ENCODE results near the gene FAM234A. TPM values are rescaled to one million over a fixed set of nuclear protein-coding genes. Genes with fewer than 3 reads are reported as not detected.

FAM234A gene
- total RNA-seq, 1 donor from 2014 or later: 17.1 TPM

DNA sequence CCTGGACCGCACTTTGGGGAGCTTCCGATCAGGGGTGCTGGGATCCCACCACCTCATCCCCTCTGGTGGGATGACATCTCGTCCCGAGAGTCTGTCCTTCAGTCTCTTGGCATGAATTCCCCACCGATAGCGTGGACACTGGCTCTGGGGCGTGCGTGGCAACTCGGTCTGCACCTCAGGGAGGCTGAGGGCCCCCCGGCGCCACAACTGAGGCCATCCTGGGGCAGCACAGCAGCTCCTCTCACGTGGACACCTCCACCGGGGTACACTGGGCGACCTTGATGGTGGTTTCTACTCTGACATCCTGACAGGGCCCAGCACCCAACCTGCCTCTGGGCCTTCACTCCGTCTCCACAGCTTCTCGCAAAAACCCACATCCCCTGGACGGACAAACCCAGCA lies 56.9 kb downstream of the FAM234A start:
- no peak for FAIRE-seq
- DNase-seq (ENCODE audit: low spot score in 2 of 2): no peak

DNA sequence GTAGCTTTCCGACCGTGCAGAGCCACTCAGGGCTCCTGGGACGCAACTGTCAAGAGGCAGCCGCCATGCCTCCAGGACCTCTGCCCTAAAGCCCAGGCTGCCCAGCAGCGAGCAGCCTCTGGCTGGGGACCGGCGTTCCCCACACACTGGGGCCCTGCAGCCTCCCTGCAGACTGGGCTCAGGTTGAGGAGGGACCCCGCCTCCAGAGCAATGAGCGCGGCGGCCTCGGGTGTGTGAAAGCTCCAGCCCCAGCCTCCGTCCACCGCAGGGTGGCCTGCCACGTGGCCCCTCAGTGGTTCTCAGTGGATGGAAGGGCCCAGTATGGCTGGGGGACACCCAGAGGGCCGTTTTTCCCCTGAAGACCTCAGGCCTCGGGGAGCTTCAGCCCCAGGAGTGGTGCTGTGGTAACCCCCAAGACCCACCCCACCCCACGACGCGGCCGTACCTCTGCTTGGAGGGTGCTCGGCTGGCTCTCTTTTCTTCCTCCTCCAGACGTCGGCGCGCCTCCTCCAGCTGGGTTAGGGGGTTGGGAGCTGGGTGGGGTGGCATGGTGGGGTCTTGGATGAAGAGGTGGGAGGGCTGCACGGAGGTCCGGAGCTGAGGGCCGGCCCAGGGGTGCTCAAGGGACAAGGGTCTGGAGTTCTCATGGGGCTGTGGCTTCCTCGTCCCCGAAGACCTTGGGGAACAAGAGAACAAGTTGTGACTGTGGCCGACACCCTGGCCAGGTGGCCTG lies 58.6 kb downstream of the FAM234A start:
- FAIRE-seq: no peak

GRCh38 chr16:296276-296675 lies 61.7 kb downstream of the FAM234A start:
- DNase-seq (ENCODE audit: low spot score in 2 of 2) (no peak), FAIRE-seq (no peak)

More for the DNA sequence above, 58.6 kb downstream of the FAM234A start:
- DNase-seq (ENCODE audit: low spot score in 2 of 2): no peak

DNA sequence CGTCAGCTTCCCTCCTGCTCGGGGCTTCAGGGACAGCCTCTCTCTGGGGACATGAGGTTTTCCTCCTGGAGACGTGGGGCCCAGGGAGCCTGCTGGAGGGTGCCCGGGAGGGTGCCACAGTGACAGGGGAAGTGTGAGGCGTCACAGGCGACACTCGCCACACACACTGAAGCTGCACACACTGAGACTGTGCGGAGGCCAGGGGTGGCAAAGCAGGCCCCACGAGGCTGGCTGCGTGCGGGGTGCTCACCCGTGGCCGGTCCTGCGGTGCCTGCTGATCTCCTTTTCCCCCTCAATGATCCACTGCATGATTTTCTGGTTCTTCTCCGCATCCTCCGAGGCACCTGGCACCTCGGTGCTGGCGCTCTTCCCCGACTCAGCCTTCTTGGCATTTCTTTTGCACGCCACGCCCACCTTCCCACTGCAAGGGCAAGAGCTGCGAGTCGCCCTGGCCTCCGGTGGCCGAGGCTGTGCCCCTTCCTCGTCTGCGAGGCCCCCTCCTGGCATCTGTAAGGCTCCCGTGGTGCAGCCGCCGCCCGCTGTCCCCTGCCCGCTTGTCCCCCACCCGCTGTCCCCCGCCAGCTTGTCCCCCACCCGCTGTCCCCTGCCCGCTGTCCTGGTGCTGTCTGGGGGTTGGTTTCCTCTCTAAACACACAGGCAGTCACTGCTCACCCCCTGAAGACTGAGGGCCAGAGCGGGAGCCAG lies 62.3 kb downstream of the FAM234A start:
- DNase-seq (ENCODE audit: low spot score in 2 of 2) (no peak), FAIRE-seq (no peak)

DNA sequence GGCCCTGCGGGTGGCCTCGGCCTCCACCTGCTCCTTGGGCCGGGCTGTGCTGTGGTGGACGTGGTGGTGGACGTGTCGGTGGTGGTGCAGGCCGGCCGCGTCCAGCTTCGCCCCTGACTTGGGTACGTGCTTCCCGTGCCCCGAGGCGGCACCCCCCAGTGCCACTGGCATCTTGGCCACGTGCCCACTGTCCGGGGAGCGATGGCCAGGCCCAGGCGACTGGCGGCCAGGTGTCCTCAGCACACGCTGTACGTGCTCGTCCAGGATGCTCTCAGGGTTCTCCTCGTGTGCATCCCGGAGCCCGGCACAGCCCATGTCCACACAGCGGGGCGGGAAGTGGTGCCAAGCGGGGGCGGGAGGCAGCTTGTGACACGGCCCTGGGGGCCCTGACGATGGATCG lies 63.2 kb downstream of the FAM234A start:
- FAIRE-seq: no peak

DNA sequence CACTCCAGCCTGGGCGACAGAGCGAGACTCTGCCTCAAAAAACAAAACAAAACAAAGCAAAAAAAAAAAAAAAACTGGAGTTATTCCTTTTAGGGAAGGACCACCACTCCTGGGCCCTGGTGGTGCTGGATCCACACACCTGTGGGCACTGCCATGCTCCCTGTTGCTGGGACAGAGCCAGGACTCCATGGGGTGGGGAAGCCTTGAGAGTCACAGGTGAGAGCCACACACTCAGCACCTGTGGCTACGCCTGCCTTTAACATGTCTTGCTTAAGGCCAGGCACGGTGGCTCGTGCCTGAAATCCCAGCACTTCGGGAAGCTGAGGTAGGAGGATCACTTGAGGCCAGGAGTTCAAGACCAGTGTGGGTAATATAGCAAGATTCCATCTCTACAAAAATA lies 66.6 kb downstream of the FAM234A start:
- no peak for FAIRE-seq
- DNase-seq (ENCODE audit: low spot score in 2 of 2): no peak

More for the DNA sequence above, 63.2 kb downstream of the FAM234A start:
- DNase-seq (ENCODE audit: low spot score in 2 of 2): no peak

DNA sequence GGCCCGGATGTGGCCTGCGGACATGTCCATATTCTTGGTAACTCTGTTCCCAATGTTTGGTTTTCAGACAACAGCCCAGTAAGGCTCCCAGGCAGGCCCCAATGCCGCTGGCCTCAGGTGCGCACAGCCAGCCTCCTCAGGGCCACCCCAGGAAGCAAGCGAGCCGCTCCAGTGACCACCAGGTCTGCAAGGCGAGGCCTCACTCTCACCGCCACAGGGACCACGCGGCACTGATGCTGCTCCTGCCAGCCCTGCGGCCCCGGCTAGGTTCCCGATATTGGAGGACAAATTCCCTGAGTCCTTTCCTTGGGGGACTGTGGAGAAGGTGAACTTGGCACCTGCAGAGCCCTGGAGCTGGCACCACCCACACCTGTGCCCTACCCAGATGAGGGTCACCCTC lies 67.3 kb downstream of the FAM234A start:
- DNase-seq (ENCODE audit: low spot score in 2 of 2): no peak
- no peak for FAIRE-seq

DNA sequence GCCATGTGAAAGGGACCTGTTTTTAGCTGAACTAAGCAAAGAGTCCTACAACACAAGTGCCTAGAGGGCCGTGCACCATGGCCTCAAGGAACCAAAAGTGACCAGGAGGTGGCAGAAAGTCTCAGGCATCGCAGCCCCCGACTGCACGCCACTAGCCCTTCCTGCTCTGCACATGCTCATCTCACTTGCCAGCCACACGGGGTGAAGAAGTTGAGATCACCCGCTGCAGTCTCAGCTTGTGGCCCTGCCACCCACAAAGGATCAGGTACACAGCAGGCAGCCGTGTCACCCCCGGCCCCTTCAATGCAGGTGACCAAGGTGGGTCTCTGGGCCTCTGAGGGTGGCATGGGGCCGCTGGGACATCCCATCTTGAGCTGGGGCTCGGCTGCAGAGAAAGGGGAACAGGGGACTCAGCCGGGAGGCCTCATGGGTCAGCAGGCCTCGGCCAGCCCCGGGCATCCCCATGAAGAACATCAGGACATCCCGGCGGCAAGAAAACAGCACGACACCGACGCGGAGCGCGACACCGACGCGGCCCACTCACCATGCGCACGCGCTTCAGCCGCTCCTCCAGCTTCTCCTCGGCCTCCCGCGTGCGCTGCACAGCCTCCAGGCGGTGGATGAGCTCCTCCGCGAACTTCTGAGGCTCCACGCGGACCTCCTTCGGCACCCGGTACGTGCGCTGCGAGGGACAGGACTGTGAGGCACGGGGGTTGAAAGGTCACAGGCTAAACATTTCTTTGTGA lies 69.3 kb downstream of the FAM234A start:
- FAIRE-seq (no peak), DNase-seq (ENCODE audit: low spot score in 2 of 2) (no peak)

DNA sequence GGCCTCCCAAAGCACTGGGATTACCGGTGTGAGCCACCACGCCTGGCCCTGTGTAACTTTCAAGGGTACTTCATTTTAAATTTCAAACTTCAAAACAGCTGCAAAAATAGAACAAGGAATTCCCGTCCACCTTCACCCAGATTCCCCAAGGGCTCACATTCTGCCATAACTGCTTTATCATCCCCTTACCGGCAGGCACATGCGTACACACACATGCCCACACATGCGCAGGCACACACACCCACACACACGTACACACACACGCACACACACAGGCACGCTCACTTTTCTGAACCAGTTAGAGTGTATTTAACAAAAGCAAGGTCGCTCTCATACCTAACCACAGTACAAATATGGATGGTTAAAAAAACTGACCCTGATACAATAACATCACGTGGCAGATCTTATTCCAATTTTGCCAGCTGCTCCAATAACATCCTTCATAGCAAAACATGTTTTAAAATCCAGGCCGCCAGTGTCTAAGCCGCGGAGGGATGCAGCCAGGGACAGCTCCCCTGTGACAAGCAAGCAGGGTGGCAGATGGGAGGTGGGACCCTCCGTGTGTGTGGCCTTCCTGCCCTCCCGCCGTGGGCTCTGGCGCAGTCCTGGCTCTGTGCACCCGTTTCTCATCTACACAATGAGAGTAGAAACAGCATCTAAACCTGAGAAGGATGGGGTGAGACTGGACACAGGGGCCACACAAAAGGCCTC lies 71.5 kb downstream of the FAM234A start:
- no peak for DNase-seq (ENCODE audit: low spot score in 2 of 2)
- FAIRE-seq: no peak

DNA sequence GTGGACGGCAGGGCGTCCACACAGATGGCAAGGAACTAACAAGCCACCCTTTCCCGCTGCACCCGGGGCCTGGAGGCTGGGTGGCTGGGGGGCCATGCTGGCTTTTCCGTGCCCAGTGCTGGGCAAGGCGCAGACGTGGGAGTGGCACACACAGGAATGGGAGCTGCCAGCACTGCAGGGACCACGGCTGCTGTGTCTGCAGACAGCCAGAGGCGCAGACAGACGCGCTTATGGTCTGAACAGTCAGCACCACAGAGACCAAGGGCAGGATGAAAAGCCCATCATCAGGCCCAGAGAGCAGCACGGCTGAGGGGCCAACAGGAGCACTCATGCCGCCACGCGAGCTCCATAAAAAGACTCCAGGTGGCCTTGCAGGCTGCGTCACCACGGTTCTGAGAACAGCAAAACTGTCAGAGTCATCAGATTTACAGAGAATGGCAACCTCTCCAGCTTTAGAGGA lies 72.3 kb downstream of the FAM234A start:
- FAIRE-seq (no peak), DNase-seq (ENCODE audit: low spot score in 2 of 2) (no peak)

GRCh38 chr16:307691-308312 lies 73.2 kb downstream of the FAM234A start:
- no peak for FAIRE-seq

GRCh38 chr16:309476-309875 lies 74.9 kb downstream of the FAM234A start:
- FAIRE-seq (no peak), DNase-seq (ENCODE audit: low spot score in 2 of 2) (no peak)

More at GRCh38 chr16:307691-308312, 73.2 kb downstream of the FAM234A start:
- no peak for DNase-seq (ENCODE audit: low spot score in 2 of 2)

DNA sequence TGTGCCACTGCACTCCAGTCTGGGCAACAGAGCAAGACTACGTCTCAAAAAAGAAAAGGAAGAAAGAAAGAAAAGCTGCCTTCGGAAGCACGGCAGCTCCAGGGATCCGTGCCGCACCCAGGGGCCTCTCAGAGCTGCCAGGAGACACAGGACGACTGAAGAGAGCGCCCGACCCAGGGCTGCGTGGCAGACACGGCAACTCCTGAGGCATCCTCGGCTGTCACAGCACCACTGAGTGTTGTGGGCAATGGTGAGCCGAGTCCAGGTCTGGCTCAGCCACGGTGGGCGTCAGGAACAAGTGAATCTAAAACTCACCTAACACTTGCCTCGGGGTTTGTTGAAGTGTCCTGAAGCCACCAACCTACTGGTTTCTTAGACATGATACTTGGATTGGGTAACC lies 77.1 kb downstream of the FAM234A start:
- no peak for DNase-seq (ENCODE audit: low spot score in 2 of 2)
- FAIRE-seq: no peak

DNA sequence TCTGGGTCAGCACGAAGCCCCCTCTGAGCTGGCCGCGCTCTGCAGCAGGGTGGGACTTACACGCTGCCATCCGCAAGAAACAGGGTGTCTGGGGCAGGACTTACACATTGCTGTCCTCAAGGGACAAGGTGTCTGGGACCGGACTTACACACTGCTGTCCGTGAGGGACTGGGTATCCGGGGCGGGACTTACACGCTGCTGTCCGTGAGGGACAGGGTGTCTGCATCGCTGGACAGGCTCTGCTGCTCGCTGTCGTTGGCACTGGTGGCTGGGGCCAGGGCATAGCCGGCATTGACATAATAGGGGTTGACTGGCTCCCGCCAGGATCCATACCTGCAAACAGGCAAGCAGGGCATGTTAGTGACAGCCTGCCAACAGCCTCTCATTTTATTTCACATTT lies 79.7 kb downstream of the FAM234A start:
- no peak for DNase-seq (ENCODE audit: low spot score in 2 of 2)

GRCh38 chr16:314795-315299 lies 80.2 kb downstream of the FAM234A start:
- no peak for FAIRE-seq
- no peak for DNase-seq (ENCODE audit: low spot score in 2 of 2)

More for the DNA sequence above, 79.7 kb downstream of the FAM234A start:
- no peak for FAIRE-seq

Other genes with a start within 250 kb of the FAM234A start
- gene POLR3K, start 181.2 kb upstream of the FAM234A start, total RNA-seq: 4.9 TPM
- 14.3 TPM for gene SNRNP25, start 181.0 kb upstream of the FAM234A start, total RNA-seq
- 1.6 TPM for gene RHBDF1, start 162.2 kb upstream of the FAM234A start, total RNA-seq
- 48.9 TPM for gene MPG, start 156.6 kb upstream of the FAM234A start, total RNA-seq
- gene NPRL3, start 96.1 kb upstream of the FAM234A start, total RNA-seq: 8.2 TPM
- not detected for gene HBZ, start 82.2 kb upstream of the FAM234A start, total RNA-seq
- 29.3 TPM for gene HBM, start 68.8 kb upstream of the FAM234A start, total RNA-seq
- 823 TPM for gene HBA2, start 61.9 kb upstream of the FAM234A start, total RNA-seq
- 371 TPM for gene HBA1, start 58.1 kb upstream of the FAM234A start, total RNA-seq
- 6.9 TPM for gene HBQ1, start 54.4 kb upstream of the FAM234A start, total RNA-seq
- gene LUC7L, start 5.4 kb upstream of the FAM234A start, total RNA-seq: 75.0 TPM
- 6.5 TPM for gene RGS11, start 41.1 kb downstream of the FAM234A start, total RNA-seq
- gene ARHGDIG, start 45.8 kb downstream of the FAM234A start, total RNA-seq: 51.4 TPM
- 11.4 TPM for gene PDIA2, start 48.3 kb downstream of the FAM234A start, total RNA-seq
- gene AXIN1, start 117.9 kb downstream of the FAM234A start, total RNA-seq: 24.5 TPM
- 44.8 TPM for gene MRPL28, start 135.7 kb downstream of the FAM234A start, total RNA-seq
- gene PGAP6, start 147.2 kb downstream of the FAM234A start, total RNA-seq: 18.8 TPM
- 12.6 TPM for gene NME4, start 162.4 kb downstream of the FAM234A start, total RNA-seq
- 7.7 TPM for gene DECR2, start 167.1 kb downstream of the FAM234A start, total RNA-seq
- 26.5 TPM for gene RAB11FIP3, start 190.8 kb downstream of the FAM234A start, total RNA-seq

Measured in frontal cortex (tissue), 4 donors.